Mesenchymal stem cell (in vitro differentiated cells and primary cell): Measurements from ENCODE around the gene IDH1.
"Not testable (repeated sequence)": the region's sequence is repeated elsewhere in the genome, so short reads cannot be mapped to it uniquely, and the experiment has no call there.

ENCODE experiments used
- DNase-seq: peaks from one replicate; pipeline ENCODE4 v3.0.0-alpha.2; 2013
- H2AFZ ChIP-seq: one replicate; pipeline ENCODE4 v1.6.1; 2013; ENCODE audit warnings: low read depth, mild to moderate bottlenecking, control low read depth, inconsistent platforms, low read length, moderate library complexity
- H2AK5ac ChIP-seq: 2 replicates; pipeline ENCODE4 v1.6.1; 2013; ENCODE audit warnings: low read length, moderate library complexity, mild to moderate bottlenecking, inconsistent platforms; ENCODE audit not compliant: severe bottlenecking
- H2BK120ac ChIP-seq: one replicate; pipeline ENCODE4 v1.6.1; 2013; ENCODE audit warnings: low read depth, mild to moderate bottlenecking, inconsistent platforms, low read length, moderate library complexity
- H2BK12ac ChIP-seq, 2 experiments: one replicate each; pipeline ENCODE4 v1.6.1; 2013; ENCODE audit warnings: inconsistent platforms in 2 of 2, low read length in 2 of 2, mild to moderate bottlenecking in 2 of 2, moderate library complexity in 2 of 2, control low read depth in 1 of 2
- H2BK15ac ChIP-seq: one replicate; pipeline ENCODE4 v1.6.1; 2013; ENCODE audit warnings: mild to moderate bottlenecking, low read depth, inconsistent platforms; ENCODE audit not compliant: poor library complexity, severe bottlenecking
- H2BK5ac ChIP-seq: 2 replicates; pipeline ENCODE4 v1.6.1; 2013; ENCODE audit warnings: low read depth, mild to moderate bottlenecking, low read length, control low read depth, inconsistent platforms; ENCODE audit not compliant: poor library complexity, severe bottlenecking
- H3K14ac ChIP-seq, 2 experiments: one replicate each; pipeline ENCODE4 v1.6.1; 2013; ENCODE audit warnings: inconsistent platforms in 2 of 2, low read length in 2 of 2, control low read depth in 1 of 2, mild to moderate bottlenecking in 1 of 2, moderate library complexity in 1 of 2
- H3K18ac ChIP-seq, 2 experiments: one replicate each; pipeline ENCODE4 v1.6.1; 2013; ENCODE audit warnings: inconsistent platforms in 2 of 2, low read length in 2 of 2, control low read depth in 1 of 2, low read depth in 1 of 2, mild to moderate bottlenecking in 1 of 2
- H3K23ac ChIP-seq, 2 experiments: one replicate each; pipeline ENCODE4 v1.6.1; 2013; ENCODE audit warnings: inconsistent platforms in 2 of 2, low read length in 2 of 2, mild to moderate bottlenecking in 2 of 2, moderate library complexity in 2 of 2, control low read depth in 1 of 2
- H3K27ac ChIP-seq: 2 replicates; pipeline ENCODE4 v1.5.1; 2013; ENCODE audit warnings: mild to moderate bottlenecking, moderate library complexity, low read length, control low read depth, inconsistent platforms; ENCODE audit not compliant: poor library complexity, severe bottlenecking
- H3K27me3 ChIP-seq, 2 experiments: 2 replicates each; pipeline versions ENCODE4 v1.6.1 to v1.7.0; 2013; ENCODE audit warnings: low read length in 2 of 2, mild to moderate bottlenecking in 2 of 2, moderate library complexity in 2 of 2, control low read depth in 1 of 2, inconsistent platforms in 1 of 2; ENCODE audit not compliant: control insufficient read depth in 1 of 2, insufficient read depth in 1 of 2
- H3K36me3 ChIP-seq, 2 experiments: 2 replicates each; pipeline versions ENCODE4 v1.6.1 to v1.7.0; 2013; ENCODE audit warnings: low read length in 2 of 2, control low read depth in 1 of 2, inconsistent platforms in 1 of 2, low read depth in 1 of 2, mild to moderate bottlenecking in 1 of 2; ENCODE audit not compliant: insufficient read depth in 2 of 2, control insufficient read depth in 1 of 2
- H3K4ac ChIP-seq, 2 experiments: one replicate each; pipeline ENCODE4 v1.6.1; 2013; ENCODE audit warnings: inconsistent platforms in 2 of 2, low read length in 2 of 2, mild to moderate bottlenecking in 2 of 2, moderate library complexity in 2 of 2, control low read depth in 1 of 2, low read depth in 1 of 2
- H3K4me1 ChIP-seq: 2 replicates; pipeline ENCODE4 v1.6.1; 2013; ENCODE audit warnings: low read depth, low read length, control low read depth; ENCODE audit not compliant: control insufficient read depth, insufficient read depth
- H3K4me2 ChIP-seq: 2 replicates; pipeline ENCODE4 v1.6.1; 2013; ENCODE audit warnings: low read length, mild to moderate bottlenecking, inconsistent platforms; ENCODE audit not compliant: poor library complexity, severe bottlenecking
- H3K4me3 ChIP-seq, 2 experiments: 2 replicates each; pipeline versions ENCODE4 v1.5.1 to v1.7.0; 2013; ENCODE audit warnings: low read length in 2 of 2, mild to moderate bottlenecking in 2 of 2, control low read depth in 1 of 2, low read depth in 1 of 2; ENCODE audit not compliant: insufficient read depth in 1 of 2
- H3K79me1 ChIP-seq: replicated peaks from 2 replicates; pipeline ENCODE4 v1.6.1; 2013; ENCODE audit warnings: mild to moderate bottlenecking, control low read depth, low read length, inconsistent platforms; ENCODE audit not compliant: poor library complexity, severe bottlenecking
- H3K9ac ChIP-seq: 2 replicates; pipeline ENCODE4 v1.7.0; 2013; ENCODE audit warnings: mild to moderate bottlenecking, low read length, moderate library complexity
- H3K9me3 ChIP-seq: 2 replicates; pipeline ENCODE4 v1.7.0; 2013; ENCODE audit warnings: mild to moderate bottlenecking, low read length; ENCODE audit not compliant: control insufficient read depth
- H4K8ac ChIP-seq: one replicate; pipeline ENCODE4 v1.6.1; 2013; ENCODE audit warnings: inconsistent platforms, mild to moderate bottlenecking, low read length, moderate library complexity
- H4K91ac ChIP-seq: one replicate; pipeline ENCODE4 v1.6.1; 2013; ENCODE audit warnings: mild to moderate bottlenecking, low read length, inconsistent platforms
- WGBS: methylation state at CpG from one replicate; pipeline ENCODE4 v1.1.7; 2013; ENCODE audit warnings: mixed read lengths; 5-methylcytosine and 5-hydroxymethylcytosine counted together

The IDH1 gene

GRCh38 chr2:208222351-208222750 is 32.5 kb downstream of the IDH1 start:
- peaks cover 3% of the 10 kb centered on the region for H3K4me1 ChIP-seq
- H3K9me3 ChIP-seq, result no peaks in the 10 kb centered on the region
- H3K27me3 ChIP-seq, result no peaks in the 10 kb centered on the region
- DNase-seq, result peak; percentile 1
- H3K4me3 ChIP-seq, result no peak overlapping the region
- WGBS, result 72% methylated on average over 3 of the region's 3 CpGs
- H3K4me2 ChIP-seq, result no peak overlapping the region
- no peak overlapping the region for H2AK5ac ChIP-seq
- no peak overlapping the region for H4K8ac ChIP-seq
- H2BK5ac ChIP-seq, result no peak overlapping the region
- no peak overlapping the region for H3K23ac ChIP-seq
- no peak overlapping the region for H3K9ac ChIP-seq
- no peak overlapping the region for H3K4ac ChIP-seq
- no peak overlapping the region for H3K18ac ChIP-seq
- no peak overlapping the region for H3K27ac ChIP-seq
- no peak overlapping the region for H2AFZ ChIP-seq
- no peaks in the 10 kb centered on the region for H3K79me1 ChIP-seq
- H4K91ac ChIP-seq, result no peak overlapping the region
- no peak overlapping the region for H2BK120ac ChIP-seq
- no peaks in the 10 kb centered on the region for H3K36me3 ChIP-seq
- H2BK15ac ChIP-seq, result no peak overlapping the region
- no peak overlapping the region for H3K14ac ChIP-seq
- no peak overlapping the region for H2BK12ac ChIP-seq

GRCh38 chr2:208221873-208222272 is 33.0 kb downstream of the IDH1 start:
- H3K27ac ChIP-seq, H2AFZ ChIP-seq, H2BK5ac ChIP-seq, H3K4me2 ChIP-seq, H2BK15ac ChIP-seq, H3K9ac ChIP-seq, H3K4me3 ChIP-seq, H3K36me3 ChIP-seq, H4K91ac ChIP-seq, H3K9me3 ChIP-seq, DNase-seq, H2AK5ac ChIP-seq, H2BK120ac ChIP-seq, H3K14ac ChIP-seq, H3K79me1 ChIP-seq, H3K4me1 ChIP-seq, H3K4ac ChIP-seq, H2BK12ac ChIP-seq, H3K23ac ChIP-seq, H3K27me3 ChIP-seq, H3K18ac ChIP-seq, H4K8ac ChIP-seq: not testable (repeated sequence)
- 73% methylated on average over 2 of the region's 3 CpGs for WGBS

GRCh38 chr2:208210688-208211451 is 44.0 kb downstream of the IDH1 start:
- no peak overlapping the region for H3K23ac ChIP-seq
- no peak overlapping the region for H4K91ac ChIP-seq
- no peaks in the 10 kb centered on the region for H3K27me3 ChIP-seq
- H3K4me1 ChIP-seq, result peaks cover 1% of the 10 kb centered on the region
- H3K27ac ChIP-seq, result no peak overlapping the region
- H4K8ac ChIP-seq, result no peak overlapping the region
- no peak overlapping the region for H3K14ac ChIP-seq
- DNase-seq, result no peak
- H2AK5ac ChIP-seq, result no peak overlapping the region
- H3K9me3 ChIP-seq, result no peaks in the 10 kb centered on the region
- no peak overlapping the region for H2AFZ ChIP-seq
- no peak overlapping the region for H3K18ac ChIP-seq
- WGBS, result 88% methylated on average over 9 of the region's 9 CpGs
- H2BK12ac ChIP-seq, result no peak overlapping the region
- no peak overlapping the region for H3K4ac ChIP-seq
- H3K36me3 ChIP-seq, result no peaks in the 10 kb centered on the region
- no peak overlapping the region for H2BK15ac ChIP-seq
- no peak overlapping the region for H2BK120ac ChIP-seq
- H3K4me2 ChIP-seq, result no peak overlapping the region
- H3K9ac ChIP-seq, result no peak overlapping the region
- no peaks in the 10 kb centered on the region for H3K79me1 ChIP-seq
- no peak overlapping the region for H3K4me3 ChIP-seq
- no peak overlapping the region for H2BK5ac ChIP-seq

- Histone ChIP-seq H2BK5ac (no peak overlapping the region), H3K9ac (no peak overlapping the region), H4K8ac (no peak overlapping the region), H3K79me1 (no peaks in the 10 kb centered on the region), H2BK15ac (no peak overlapping the region), H3K9me3 (no peaks in the 10 kb centered on the region), H3K36me3 (no peaks in the 10 kb centered on the region), H3K4me2 (no peak overlapping the region), H3K23ac (no peak overlapping the region), H2AK5ac (no peak overlapping the region), H2BK12ac (no peak overlapping the region), H3K4me1 (no peaks in the 10 kb centered on the region), H3K18ac (no peak overlapping the region), H3K27ac (no peak overlapping the region), H3K27me3 (no peaks in the 10 kb centered on the region), H2AFZ (no peak overlapping the region), H3K4me3 (no peak overlapping the region), H3K14ac (no peak overlapping the region), H4K91ac (no peak overlapping the region), H2BK120ac (no peak overlapping the region), H3K4ac (no peak overlapping the region)
- whole genome bisulfite sequencing, result 87% methylated on average over 7 of the region's 9 CpGs
- DNase-seq, result no peak
Measured at GRCh38 chr2:208208335-208209085, 46.4 kb downstream of the IDH1 start.
